Measurements from ENCODE around the gene INPP5D.

DNA sequence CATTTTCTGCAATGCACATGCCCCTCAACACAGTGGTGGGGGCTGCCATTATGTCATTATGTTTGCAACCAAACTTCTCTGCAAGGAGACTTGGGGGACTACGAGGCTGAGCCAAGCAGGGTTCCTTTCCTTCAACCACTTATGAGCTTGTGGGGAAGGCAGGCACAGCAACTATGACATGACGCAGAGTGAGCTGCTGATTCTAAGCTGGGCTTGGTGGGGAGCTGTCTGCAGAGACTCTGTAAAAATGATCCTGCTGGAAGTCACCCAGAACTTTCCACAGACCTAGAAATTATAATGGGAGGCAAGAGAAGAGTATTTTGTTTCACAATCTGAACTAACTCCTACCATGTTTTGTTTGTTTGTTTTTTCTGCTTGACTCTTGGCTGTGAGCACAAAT is 55.6 kb downstream of the INPP5D start:
- TF ChIP-seq SRF (IDR thresholded peaks at IDR 0.05; ENCODE audit: low read depth, low read length) (no peak), CEBPB (IDR thresholded peaks at IDR 0.05; ENCODE audit: low read depth, low read length) (no peak), SIN3A (conservative IDR thresholded peaks at IDR 0.05 in 1 of 2, IDR thresholded peaks at IDR 0.05 in 1 of 2; ENCODE audit: low read depth in 1 of 2, low read length in 2 of 2) (no peak), POLR2A (IDR thresholded peaks at IDR 0.05; ENCODE audit: control extremely low read depth in 1 of 2, low read depth in 2 of 2, low read length in 2 of 2) (no peak), EP300 (IDR thresholded peaks at IDR 0.05; ENCODE audit: borderline replicate concordance in 1 of 2, low read depth in 2 of 2, low read length in 2 of 2) (no peak), CHD2 (IDR thresholded peaks at IDR 0.05; ENCODE audit: low read length) (no peak), SUZ12 (IDR thresholded peaks at IDR 0.05; ENCODE audit: low read length) (no peak), HDAC2 (IDR thresholded peaks at IDR 0.05; ENCODE audit: borderline replicate concordance in 1 of 2, low read depth in 2 of 2, low read length in 2 of 2) (no peak), ZNF274 (IDR thresholded peaks at IDR 0.05; ENCODE audit: borderline replicate concordance, extremely low read depth, low read length) (no peak)
- TF ChIP-seq, protein P1, sequence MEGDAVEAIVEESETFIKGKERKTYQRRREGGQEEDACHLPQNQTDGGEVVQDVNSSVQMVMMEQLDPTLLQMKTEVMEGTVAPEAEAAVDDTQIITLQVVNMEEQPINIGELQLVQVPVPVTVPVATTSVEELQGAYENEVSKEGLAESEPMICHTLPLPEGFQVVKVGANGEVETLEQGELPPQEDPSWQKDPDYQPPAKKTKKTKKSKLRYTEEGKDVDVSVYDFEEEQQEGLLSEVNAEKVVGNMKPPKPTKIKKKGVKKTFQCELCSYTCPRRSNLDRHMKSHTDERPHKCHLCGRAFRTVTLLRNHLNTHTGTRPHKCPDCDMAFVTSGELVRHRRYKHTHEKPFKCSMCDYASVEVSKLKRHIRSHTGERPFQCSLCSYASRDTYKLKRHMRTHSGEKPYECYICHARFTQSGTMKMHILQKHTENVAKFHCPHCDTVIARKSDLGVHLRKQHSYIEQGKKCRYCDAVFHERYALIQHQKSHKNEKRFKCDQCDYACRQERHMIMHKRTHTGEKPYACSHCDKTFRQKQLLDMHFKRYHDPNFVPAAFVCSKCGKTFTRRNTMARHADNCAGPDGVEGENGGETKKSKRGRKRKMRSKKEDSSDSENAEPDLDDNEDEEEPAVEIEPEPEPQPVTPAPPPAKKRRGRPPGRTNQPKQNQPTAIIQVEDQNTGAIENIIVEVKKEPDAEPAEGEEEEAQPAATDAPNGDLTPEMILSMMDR (IDR thresholded peaks at IDR 0.05; ENCODE audit: control extremely low read depth in 1 of 3, insufficient read depth in 1 of 3, low read depth in 1 of 3, low read length in 3 of 3) = no peak

Measured in H1 (cell line).